NCI-H748 treated with DMSO at 0.1 percent for 48 hours (cell line): Measurements from ENCODE around the gene GMDS.

Experiments used
- DNase-seq: peaks from one replicate; lab custom pipeline; 2025; lab: John Stamatoyannopoulos, UW

Gene GMDS

DNA sequence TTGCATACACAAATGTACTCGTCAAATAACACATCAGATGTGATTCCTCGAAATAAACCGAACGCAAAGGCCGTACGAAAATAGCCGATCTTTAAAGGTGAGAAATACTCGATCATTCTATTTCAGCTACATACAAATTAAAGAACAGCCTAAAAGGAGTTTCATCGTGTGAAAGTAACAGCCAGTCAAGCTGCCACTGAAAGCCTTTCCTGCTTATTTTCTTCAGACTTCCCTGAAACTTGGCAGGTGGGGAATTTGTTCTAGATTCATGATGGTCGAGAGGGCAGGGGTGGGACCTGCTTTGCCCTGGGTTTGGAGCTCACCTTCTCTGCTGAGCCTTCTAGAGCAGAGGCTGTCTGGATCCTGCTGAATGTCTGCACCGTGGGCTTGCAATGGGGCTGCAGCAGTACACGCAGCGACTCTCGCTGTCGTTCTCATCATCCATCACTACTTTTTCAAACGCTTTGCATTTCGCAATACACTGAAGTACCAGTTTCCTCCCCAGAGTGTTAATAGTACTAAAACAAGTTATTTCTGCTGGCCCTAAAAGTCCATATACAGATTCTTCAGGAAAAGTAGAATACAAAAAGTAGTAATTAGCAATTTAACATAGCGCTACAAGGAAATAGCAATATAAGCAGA, 619.5 kb downstream of the GMDS start:
- no peak for DNase-seq

DNA sequence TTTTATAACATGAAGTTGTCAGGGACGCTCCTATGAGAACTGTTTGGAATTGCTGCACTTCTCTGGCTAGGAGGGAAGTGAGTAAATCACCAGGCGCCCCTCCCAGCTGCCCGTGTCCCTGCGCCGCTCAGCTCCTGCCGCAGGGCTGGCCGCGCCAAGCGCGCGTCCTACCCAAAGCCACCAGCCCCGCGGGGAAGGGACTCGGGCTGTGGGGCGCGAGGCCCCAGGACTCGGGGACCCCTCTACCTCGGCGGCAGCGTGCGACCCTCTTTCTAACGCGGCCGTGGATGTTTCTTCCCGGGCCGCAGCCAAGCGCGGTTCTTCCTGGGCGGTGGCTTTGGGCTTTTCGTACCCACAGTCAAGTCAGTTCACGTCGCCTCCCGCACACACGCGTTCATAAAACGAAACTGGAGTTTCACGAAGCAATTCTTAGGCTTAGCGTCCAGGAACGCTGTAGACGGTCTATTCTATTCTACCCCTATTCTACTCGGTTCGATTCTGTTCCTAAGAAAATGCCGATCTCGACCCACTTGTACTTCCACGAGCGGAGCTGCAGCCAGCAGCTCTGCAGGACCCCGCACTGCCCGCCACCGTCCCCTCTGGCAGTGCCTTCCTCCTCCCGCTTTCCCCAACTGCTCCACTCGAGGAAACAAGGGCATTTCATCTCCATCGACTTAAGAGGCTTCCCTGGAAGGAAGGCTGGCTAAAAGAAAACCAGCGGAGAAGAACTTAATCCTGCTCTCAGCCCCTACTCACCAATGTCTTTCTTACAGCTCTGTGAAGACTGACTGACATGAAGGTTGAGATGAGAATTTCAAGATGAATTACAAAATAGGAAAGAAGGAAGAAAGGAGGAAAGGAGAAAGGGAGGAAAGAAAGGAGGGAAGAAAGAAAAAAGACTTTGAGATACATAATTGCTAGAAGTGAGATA, 620.3 kb downstream of the GMDS start:
- no peak for DNase-seq

DNA sequence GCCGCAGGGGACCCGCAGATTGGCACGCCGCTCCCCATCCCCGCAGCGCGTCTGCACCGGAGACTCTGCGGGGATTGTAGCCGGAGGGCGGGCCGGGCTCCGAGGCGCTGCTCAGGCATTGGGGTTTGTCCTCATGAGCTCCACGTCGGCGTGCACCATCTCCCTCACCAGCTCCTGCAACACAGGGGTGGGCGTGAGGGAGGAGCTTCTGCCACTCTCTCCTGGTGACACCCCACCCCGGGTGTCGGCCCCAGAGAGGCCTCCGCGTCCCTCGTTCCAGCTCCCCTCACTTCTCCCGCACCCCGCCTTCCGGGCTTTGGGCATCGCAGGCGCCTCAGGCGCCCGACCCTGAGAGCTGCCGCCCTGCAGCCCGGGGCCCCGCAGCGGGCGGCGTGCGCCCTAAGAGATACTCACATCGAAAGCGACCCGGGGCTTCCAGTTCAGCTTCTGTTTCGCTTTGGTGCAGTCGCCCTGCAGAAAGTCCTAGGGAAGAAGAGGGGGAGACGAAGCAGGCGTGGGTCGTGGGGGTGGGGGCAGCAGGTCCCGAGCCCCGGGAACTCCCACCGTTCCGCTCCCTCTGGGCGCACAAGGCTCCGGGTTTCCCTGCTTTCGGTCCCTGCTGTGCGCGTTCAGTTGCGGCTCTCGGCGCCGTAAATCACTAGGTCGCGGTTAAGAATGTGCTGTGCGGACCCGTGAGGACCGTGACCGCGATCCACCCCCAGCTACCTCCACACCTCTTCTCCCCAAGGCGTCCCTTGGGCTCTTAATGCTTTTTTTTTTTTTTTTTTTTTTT, 621.2 kb downstream of the GMDS start:
- no peak for DNase-seq

DNA sequence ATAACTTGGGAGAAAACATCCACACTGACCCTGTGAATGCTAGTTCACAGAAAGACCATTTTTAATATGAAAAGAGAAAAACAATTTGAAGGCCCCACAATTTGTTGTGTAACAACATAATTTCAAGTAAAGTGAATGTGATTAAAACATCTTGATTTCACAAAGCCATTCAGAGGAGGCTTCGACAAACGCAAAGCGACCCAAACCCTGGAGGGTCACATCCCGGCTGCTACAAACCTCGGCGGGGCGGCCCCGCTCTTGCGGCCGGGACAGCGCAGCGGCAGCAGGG, 621.7 kb downstream of the GMDS start:
- DNase-seq, result no peak

DNA sequence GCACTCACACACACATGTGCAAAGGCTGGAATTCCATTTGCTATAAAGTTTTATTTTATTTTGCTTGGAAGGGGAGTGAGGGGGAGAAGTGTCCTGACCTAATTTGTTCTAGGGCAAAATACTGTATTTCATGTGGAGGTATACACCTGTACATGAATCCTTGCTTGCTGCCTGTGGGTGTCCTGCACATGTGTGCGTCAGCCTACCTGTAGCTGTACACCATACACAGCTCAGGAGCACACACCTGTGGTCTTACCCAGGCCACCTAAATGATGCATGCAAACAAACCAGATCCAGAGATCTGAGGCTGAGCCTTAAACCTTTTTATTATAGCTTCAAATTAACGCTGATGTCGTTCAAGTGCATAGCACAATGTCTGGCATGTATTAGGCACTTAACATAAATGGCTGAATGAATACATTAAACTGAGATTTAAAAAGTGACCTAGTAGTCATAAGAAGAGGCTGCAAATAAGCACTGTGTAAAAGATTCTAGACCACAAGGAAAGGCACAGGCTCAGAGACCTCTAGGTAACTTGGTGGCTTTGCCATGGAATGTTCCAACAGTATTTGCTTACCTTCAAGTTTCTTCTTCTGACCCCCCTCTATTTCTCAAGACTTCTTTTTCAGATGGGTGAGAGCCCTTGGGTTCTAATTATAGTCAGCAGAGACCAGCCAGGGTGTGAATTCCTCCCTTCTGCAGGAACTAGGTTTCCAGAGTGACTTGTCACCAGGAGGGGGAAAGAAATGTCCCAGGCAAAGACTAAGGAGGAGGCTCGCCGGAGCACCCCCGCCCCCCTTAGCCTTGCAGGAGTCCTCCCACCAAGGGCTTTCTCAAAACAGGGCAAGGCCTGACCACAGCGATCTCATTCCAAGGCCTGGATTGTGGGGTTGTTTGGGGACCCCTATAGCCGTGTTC, 622.3 kb downstream of the GMDS start:
- DNase-seq, result no peak

DNA sequence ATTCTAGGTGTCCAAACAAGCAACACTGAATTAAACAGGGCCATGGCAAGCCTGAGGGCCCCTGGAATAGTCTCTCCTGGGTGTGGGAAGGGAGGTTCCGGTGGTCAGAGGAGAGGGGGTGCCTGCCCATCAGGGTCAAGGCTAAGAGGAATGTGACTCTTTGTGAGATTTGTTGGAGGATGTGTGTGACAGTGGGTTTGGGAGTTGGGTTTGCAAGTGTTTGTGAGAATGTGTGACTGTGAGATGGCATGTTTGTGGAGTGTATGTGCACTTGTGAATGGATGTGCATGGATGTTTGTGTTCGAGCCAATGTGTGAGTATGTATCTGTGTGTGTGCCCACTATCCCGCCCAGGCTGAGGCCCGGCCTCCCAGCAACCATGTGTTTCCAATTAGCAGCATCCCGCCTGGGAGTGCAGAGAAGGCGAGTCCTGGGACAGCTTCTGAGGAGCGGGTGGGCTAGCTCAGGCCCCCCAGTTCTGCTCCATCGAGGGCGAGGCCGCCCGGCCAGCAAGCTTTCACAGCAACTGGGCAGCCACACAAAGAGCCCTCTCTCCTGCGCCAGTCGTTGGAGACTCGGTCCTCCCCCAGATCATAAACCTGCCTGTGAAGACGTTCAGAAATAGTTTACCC, 623.1 kb downstream of the GMDS start:
- no peak for DNase-seq

DNA sequence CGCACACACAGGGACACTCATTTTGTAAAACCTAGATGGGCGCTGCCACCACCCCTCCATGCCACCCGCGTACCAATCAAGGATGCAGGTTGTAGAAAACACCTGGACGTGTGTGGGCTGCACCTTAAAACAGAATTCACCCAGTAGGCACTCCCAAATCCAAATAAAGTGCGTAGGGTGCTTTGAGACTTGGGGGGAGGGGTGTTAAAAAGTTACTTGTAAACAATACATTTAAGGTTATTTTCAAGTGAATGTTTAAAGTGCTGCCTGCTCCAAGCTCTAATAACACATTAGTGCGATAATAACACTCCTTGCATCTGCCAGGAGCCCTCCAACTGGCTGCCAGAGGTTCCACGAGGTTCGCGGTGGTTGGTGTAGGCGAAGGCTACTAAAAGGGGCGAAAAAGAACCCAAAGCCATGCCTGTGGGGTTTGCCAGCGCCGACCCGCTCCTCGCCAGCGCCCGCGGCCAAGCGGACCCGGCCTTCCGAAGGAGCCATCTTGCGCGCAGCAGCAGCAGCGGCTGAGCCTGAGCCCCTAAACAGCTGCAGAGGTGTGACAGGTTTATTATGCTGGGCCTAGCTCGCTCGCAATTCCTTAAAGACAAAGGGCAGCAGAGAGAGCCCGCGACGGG, 624.2 kb downstream of the GMDS start:
- DNase-seq, result no peak

DNA sequence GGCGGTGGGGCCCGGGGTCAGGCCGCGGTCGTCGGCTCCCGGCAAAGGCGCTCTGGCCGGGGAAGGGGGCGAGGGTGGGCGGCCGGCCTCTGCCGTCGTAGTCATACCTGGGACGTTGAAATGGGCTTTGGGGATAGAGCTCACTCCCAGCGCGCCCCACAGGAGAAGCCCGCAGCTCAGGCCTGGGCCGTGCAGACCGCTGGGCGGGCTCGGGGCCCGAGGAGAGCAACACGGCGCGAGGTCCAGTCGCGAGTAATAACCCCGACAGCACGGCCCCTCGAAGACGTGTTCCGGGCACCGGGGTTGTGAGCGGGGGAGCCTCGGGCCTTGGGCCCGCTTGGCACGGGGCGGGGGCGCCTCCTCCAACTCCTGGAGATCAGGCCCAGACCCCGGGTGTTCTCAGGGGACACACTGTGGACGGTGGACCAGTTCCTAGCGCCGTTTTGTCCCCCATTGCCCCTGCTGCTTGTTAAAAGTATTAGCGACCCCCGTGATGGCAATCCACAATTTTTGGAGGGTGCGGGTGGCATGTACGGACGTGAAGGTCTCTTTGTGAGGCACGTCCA, 624.8 kb downstream of the GMDS start:
- DNase-seq, result no peak

DNA sequence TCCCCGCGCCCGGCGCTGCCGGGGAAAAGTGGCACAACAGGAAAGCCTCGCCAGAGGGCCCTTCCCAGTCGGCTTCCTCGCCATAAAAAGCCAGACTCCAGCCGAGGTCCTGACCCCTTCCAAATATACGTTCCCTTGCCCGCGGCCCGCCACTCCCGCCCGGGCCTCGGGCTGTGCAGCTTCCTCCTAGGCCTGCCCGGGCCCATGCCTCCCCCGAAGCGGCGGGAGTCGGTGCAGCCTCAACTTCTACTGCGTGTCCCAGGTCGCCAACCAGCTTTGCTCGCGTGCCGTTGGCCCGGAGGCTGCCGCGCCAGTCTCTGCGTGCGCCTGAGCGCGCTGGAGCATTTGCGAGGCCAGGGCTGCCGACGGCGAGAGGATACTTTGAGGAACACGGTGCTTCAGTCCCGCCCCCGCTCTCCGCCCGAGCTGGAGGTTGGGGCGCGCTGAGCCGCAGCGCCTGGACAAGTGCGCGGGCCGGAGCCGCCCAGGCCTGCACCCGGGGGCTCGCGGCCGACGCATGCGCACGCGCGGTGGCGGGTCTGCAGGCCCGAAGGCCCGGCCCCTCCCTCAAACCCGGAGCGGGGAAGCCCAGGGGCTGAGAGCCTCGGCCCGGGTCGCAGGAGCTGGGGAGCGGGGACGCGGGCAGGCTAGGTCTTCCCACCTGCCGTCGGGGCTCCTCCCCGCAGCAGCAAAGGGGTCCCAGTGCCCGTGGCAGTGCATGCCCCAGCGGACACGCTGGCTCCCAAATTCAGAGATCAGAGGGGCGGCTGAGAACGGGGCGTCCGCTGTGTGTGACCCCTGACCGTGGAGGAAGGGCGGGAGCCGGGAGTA, 625.5 kb downstream of the GMDS start:
- DNase-seq, result no peak

DNA sequence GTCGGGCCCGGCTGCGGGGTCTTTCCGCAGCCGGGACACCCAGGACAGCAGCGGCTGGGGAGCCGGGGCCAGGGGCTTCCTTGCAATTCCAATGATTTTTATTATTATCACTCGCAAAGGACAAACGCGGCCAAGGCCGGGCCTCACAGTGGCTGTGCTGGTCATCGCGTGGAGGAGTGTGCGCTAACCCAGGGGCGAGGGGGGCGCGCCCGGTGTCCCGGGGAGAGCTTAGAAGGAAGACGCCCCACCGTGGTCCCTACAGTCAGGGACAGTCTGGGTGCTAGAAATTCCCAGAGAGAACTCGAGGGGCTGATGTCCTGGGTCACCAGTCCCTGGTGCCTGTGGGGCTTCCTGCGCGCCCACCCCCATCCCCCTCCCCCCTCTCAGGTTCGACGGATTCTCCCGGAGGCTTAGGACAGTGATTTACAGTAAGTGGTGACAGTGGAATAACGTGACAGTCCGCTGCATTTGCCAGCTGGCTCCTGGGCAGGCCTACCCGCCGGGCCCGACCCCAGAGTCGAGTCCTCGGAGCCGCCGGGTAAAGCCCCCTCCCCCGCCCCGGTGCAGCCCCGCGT, 626.2 kb downstream of the GMDS start:
- no peak for DNase-seq

DNA sequence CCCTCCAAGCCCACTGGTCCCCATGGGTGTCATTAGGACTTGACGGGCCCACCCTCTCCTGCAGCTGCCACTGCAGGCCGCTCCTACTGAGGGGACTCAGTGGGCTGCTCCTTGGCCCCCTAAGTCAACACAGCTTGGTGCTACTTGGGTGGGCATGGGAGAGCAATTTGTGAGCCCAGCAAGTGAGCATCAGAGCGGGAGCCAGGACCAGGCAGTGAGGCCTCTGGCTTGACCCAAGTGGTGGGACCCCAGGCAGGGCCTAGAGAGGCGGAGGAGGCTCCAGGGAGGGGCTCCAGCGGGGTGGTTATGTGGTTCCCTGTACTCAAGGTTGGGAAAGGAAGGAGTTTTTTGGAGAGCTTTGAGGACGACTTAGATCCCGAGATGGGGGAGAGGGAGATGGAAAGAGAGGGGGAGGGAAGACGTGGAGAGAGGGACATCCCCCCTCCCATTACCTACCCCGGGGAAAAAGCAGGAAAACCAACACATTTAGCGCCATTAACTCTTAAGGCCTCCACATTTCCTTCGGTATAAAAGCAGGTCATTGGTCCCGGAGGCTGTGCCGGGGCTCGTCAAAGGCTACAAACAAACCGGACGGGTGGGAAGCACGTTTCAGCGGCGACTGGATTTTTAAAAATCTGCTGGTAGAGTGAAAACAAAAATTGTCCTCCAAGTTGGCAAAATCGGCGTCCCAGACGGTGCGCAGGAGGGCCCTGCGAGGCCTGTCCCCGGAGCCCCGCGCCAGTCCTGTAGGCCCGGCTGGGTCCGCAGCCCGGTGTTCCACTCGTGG, 626.9 kb downstream of the GMDS start:
- no peak for DNase-seq

DNA sequence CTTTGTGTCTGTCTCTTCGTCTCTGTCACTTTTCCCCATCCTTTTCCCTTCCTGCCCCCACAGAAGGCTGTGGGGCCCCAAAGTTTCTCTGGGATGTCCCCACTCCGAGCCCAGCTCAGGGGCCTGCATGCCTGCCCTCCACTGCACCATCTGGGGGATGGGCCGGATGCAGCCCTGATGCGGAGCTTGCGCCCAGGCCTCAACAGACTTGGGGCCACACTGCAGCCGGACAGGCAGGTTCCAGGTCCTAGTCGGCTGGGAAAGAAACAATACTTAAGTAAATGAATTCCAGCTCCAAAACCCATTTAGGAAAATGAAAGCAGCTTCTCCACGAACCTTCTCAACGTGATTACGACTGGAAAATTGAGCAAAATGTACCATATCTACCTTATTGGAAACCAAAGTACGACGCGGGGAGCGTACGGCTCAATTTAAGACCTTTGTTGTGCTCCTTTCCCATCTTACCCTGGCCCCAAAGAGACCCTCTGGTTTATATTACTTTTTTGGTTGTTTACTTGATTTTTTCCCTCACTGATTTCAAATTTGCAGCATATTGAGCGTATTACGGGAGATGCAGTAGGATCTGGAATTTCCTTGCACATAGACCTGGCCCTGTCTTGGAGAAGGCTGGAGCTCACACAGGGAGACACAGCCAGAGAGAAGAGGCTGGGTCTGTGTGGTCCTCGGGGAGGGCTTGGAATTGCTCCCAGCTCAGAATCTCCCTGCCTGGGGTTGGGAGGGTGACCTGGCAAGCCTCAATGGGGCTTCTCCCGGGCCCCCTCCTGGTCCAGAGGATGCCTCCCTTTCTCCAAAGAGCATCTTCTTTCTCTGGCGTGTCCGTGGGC, 627.7 kb downstream of the GMDS start:
- DNase-seq, result no peak

DNA sequence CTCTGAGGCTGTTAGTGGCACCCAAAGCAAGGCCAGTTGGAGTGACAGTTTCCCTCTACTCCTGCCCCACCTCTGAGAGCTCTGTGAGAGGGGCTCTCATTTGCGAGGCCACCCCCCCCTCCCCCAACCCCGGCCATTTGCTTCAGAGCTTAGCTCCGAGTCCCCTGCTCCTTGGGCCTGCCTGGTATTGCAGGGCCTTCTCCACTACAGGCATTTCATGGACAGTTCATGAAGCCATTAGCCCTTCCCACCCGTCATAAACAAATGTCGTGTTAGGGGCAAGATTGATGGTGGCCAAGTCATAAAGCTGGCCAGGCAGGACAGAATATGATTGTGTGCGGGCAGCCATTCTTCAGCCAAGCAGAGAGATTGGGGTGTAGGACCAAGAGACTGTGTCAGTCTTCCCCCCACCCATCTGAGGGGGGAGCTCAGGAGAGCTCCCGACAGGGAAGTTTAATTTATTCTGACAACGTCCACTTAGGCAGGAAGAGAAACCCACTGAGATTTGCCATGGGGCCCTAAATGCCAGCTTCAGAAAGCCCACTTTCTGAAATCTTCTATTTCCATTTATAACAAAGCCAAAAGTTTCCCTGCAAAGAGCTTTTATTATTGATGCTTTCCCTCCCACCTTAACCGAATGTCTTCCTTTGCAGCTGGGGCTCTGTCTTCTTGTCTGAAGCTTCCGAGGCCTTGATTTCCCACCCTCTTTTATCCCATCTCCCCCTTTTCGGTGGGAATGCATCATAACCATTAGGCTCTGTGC, 628.5 kb downstream of the GMDS start:
- no peak for DNase-seq

DNA sequence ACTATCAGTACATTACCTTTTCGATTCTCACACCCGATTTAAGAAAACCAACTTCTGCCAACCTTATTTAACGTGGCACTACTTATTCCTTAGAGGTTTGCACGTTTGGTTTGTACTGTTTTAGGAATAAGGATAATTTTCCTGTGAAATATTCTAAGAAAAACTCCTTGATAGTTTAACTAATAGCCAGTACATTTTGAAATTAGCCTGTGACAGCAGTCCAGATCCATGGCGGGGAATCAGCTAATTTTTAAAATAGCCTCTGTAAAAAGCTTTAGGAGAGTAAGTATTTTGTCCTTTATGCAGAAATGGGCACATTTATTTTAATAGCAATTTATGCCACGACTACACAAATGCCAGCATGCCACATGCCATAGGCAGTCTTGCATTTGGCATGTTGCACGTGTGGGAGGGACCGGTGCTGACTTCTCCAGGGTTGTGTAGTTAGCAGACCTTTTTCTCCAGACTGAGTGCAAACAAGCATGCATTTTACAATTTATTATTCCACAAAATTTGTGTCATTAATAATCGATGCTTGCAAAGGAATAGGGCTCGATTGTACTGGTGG, 629.5 kb downstream of the GMDS start:
- DNase-seq, result no peak

DNA sequence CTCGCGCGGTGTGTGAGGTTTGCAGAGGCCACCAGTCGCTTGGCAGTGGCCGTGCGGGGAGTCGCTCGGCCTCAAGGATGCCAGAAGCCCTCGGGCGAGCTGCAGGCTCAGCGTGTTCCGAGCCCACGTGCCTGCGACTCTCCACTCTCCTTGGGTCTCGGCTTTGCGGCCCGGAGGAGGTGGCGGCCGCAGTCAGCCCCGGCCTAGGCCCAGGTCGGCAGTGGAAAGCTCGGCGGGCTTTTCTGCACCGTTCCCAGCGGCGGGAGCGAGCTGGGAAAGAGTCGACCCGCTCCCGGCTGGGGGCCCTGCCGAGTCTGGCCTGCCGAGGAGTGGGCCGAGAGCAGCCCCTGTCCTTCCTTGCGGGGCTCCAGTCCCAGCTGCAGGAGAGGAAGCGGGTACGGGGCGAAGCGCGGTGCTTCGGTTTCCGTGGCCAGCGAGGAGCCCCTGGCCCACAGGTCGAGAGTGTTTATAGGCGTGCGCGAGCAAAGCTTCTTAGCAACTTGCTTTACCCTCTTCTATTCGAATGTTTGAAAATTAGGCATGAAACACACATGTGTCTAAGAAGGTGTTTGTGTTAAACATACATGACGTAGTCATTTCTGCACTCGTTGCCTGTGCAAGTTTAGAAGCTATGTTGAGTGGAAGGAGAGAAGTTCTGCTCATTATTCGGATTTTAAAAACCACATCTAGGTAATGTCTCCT, 630.1 kb downstream of the GMDS start:
- DNase-seq, result no peak
